Measurements from ENCODE around the gene PEX7.

DNA sequence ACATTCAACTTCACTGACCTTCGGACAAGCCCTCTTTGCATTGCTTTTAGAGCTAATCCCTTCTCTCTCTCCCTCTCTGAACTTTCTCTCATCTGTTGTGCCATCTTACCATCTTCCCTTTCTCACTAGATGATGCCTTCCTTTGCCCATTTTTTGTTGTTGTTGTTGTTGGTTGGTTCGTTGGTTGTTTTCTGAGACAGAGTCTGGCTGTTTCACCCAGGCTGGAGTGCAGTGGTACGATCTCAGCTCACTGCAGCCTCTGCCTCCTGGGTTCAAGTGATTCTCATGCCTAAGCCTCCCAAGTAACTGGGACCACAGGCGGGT, 49.0 kb upstream of the PEX7 start:
- no peak for TF ChIP-seq CTCF (IDR thresholded peaks at IDR 0.05 in 2 of 3, conservative IDR thresholded peaks at IDR 0.05 in 1 of 3; ENCODE audit: borderline replicate concordance in 1 of 3, insufficient read depth in 1 of 3, low read depth in 2 of 3, low read length in 2 of 3)
- TF ChIP-seq POLR2AphosphoS5 (IDR thresholded peaks at IDR 0.05; ENCODE audit: low read depth, low read length) = no peak

Data from HCT116 (cell line).